DMS53 treated with DMSO at 0.1 percent for 48 hours (cell line): ENCODE measurements around the gene MPHOSPH9.

ENCODE experiments used
- DNase-seq: peaks from one replicate; lab custom pipeline; 2025; ENCODE audit not compliant: unreplicated experiment; lab: John Stamatoyannopoulos, UW

The MPHOSPH9 gene

GRCh38 chr12:123150744-123151456, 82.0 kb downstream of the MPHOSPH9 start, which contains the start of gene PITPNM2:
Gene PITPNM2 (minus strand): TSS chr12:123151090. CDS start chr12:123034590, 116,500 bp downstream.
- peak; percentile 51 for DNase-seq

DNA sequence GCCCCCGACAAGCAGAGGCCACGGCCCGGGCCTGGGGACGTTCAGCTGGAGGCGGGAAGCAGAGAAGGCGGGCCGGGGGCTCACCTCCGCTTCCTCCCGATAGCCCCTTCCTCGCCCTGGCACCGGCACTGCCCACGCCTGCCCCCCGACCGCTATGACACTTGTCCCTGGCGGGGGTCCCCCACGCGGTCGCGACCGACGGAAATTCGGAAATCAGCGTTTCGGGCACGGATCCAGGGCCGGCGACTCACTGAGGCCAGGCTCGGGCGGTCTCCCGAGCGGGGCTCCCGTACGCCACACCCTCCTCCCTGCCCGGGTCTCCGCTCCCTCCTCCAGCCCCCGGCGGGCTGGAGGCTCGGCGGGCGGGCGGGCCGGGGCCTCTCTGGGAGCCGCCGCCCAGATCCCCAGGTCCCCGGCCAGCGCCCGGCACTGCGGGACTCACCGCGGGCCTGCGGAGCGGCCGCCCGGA, 82.6 kb downstream of the MPHOSPH9 start:
- no peak for DNase-seq

- DNase-seq, result no peak
These were observed 83.3 kb downstream of the MPHOSPH9 start for GRCh38 chr12:123149501-123150274.

DNA sequence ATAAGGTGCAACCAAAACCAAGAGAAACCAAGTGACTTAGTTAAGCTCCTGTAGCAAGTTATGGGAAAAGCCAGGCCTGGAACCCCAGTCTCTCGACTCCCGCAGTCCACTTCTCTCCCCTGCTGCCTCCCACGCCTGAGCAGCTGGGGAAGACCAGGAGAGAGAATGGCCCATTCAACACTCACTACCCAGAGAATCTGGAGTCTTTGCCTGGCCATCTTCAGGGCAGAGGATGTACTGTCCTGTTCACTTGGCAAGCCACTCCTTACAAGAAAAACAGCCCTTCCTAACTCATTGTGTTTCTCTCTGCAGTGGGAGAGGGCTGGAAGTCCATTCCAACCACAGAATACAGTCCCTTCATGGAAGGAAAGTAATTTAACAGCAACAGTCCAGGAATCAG, 83.9 kb downstream of the MPHOSPH9 start:
- DNase-seq, result no peak

DNA sequence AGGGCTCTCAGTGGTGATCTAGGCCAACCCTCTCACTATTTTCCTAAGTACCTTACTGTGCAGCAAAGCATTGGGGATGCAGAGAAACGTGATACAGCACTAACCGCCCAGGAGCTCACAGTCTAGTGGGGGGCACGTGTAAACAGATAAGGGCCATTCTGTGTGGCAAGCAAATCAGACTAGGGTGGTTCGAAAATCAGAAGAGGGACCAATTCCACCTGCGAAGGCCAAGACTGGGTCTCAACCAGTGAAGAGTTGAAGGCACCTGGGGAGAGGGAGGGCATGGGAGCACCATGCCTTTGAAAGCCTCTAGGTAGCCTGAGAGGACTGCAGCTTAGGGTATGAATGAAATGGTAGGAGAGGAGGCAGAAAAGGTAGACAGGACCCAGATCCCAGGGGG, 84.3 kb downstream of the MPHOSPH9 start:
- no peak for DNase-seq

GRCh38 chr12:123148223-123148622, 84.7 kb downstream of the MPHOSPH9 start:
- DNase-seq, result no peak

DNA sequence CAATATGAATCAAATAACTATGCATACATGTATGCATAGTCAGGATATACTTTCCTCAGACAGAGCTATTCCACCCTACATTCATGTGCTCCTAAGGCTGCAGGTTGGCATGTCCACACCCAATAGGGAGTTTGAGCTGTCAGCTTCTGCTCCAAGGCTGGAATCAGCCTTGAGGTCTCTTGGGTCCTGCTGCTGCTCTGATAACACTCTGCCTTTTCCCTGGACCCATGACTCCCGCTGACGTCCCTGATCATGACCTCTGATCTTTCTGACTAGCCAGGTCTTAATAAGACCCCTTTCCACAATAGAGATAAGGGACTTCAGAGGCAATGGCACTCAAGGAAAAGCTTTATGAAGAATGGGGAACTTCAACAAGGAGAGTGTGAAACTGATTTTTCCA, 87.7 kb downstream of the MPHOSPH9 start:
- no peak for DNase-seq

DNA sequence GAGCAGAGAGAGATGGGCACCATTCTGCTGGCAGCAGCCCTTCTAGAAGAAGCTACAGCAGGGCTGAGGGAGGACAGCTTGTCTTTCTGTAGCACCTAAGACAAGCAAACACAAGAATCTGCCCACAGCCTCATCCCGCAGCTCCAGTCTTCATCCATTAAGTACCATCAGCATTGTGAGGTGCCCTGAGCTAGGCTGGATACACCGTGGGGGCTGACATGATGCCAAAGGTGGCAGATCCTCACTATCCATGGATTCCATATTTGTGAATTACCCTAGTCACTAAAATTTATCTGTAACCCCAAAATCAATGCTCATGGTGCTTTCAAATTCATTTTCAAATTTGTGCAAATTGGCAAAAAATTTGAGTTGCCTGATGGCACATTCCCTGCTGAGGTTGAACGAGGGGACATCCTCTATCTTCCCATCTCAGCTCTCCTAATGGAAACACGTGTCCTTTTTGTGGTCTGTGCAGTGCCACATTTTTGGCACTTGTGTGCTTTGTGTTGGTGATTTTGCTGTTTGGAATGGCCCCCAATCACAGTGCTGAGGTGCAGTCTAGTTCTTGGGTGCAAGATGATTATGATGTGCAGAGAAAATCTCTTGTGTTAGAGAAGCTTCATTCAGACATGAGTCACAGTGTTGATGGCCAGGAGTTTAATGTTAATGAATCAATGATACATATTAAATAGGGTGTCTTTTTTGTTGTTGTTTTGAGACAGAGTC, 89.0 kb downstream of the MPHOSPH9 start:
- no peak for DNase-seq

DNA sequence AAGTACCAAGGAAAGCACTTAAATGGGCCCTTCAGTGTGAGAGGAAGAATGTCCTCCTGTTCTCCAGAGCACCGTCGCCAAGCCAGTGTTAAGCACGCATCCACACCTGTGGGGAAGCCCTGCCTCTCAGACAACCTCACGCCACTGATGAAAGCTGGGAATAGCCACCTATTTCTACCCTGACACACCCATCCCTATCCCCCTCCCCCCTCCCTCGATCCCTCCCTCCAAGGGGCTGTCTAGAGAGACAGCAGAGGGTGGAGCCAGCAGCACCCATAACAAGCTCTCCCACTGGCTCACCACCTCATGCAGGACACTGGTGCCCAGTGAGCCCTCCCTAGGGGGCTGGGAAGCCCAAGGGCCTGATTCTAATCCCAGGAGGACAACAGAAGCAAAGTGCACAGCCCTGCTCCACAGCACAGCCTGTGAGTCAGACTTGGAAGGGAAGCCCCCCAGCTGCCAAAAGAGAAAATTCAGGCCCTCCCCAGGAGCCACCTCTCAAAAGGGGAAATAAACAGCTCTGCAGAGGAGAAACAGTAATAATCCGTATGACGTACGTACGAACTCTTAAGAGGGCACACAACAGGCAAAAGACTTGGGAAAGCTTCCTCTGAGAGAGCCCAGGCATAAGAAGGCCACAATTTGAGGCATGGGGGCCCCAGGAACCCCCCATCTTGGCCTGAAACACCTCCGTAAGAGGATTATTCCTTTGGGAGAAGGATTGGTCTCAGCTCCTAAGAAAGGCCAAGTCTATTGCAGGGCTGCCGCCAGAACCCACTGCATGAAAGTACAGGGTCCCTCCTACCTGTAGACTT, 89.8 kb downstream of the MPHOSPH9 start:
- DNase-seq, result no peak

- no peak for DNase-seq
These were observed 90.5 kb downstream of the MPHOSPH9 start for GRCh38 chr12:123142518-123142840.

GRCh38 chr12:123141615-123142517, 91.1 kb downstream of the MPHOSPH9 start:
- DNase-seq, result no peak

GRCh38 chr12:123140676-123141614, 92.0 kb downstream of the MPHOSPH9 start:
- DNase-seq, result peak; percentile 51

GRCh38 chr12:123139926-123140675, 92.8 kb downstream of the MPHOSPH9 start:
- DNase-seq, result peak; percentile 80

DNA sequence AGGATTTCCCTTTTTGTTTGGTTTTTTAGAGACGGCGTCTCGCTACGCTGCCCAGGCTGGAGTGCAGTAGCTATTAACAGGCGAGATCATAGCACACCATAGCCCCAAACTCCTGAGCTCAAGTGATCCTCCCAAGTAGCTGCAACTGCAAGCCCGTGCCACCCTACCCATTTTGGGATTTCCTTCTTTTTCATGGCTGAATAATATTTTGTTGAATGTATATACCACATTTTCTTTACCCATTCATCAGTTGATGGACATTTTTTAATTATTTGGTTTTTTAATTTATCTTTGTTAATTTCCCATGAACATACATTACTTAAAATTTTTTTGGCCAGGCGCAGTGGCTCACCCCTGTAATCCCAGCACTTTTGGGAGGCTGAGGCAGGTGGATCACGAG, 97.3 kb downstream of the MPHOSPH9 start:
- DNase-seq, result no peak

DNA sequence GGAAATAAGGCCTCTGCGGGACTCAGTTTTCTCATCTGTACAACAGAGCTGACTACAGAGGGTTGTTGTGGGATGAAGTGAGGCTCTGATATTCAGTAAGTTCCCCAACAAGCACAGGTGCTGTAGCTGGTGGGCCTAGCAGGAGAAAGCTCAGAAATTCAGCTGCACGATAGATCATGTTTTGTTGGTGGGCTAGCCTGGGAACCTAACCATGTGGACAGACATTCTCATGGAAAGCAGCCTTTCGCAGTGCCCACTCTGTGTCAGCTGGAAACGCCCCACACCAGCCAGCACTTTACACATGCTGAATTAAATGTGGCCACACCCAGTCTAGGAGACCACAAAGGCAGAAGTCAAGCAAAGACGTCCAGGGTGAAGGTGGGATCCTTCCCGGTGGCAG, 98.1 kb downstream of the MPHOSPH9 start:
- no peak for DNase-seq

GRCh38 chr12:123134271-123134671, 98.7 kb downstream of the MPHOSPH9 start:
- DNase-seq, result no peak

DNA sequence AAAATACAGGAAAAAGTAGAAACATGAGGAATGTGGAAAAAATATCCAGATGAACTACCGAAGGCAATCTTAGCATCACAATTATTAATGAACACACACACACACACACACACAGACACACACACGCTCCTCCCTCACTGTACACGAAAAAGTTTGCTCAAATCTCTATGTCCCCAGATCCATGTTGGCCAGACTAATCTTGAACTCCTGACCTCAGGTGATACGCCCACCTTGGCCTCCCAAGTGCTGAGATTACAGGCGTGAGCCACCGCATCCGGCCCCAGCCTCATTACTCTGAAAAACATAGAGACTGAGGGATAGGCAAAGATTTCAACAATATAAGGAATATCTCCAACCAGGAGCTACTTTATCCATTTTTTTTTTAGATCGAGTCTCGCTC, 99.2 kb downstream of the MPHOSPH9 start:
- DNase-seq, result no peak
